ENCODE measurements around the gene P2RY8. TPM values are rescaled to one million over a fixed set of nuclear protein-coding genes. Genes with fewer than 3 reads are reported as not detected.

P2RY8 gene
- total and polyA plus RNA-seq, 10 of the 15 experiments (the other 5 are each of a cell fraction or from before 2014, with no cell fraction given) = 2.0 to 64.4 (median 36.5) TPM

DNA sequence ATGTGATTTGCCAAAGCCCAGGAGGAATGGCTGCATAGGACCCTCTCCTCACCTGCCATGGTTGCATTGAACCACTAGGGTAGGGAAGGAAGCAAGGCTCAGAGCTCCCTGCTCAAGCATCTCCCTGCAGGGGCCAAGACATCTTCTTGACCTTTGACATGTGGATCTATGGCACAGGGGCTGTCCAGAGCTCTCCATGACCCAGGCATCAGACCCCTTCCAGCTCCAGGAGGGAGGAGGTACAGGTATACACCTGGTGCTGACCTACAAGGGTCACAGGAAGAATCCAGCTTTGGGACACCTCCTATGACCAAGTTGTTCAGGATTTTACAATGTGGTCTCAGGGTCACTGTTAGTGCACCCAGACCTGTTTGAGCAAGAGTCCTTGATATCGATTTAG lies 61.1 kb downstream of the P2RY8 start (continued):
- TF ChIP-seq, protein P1, sequence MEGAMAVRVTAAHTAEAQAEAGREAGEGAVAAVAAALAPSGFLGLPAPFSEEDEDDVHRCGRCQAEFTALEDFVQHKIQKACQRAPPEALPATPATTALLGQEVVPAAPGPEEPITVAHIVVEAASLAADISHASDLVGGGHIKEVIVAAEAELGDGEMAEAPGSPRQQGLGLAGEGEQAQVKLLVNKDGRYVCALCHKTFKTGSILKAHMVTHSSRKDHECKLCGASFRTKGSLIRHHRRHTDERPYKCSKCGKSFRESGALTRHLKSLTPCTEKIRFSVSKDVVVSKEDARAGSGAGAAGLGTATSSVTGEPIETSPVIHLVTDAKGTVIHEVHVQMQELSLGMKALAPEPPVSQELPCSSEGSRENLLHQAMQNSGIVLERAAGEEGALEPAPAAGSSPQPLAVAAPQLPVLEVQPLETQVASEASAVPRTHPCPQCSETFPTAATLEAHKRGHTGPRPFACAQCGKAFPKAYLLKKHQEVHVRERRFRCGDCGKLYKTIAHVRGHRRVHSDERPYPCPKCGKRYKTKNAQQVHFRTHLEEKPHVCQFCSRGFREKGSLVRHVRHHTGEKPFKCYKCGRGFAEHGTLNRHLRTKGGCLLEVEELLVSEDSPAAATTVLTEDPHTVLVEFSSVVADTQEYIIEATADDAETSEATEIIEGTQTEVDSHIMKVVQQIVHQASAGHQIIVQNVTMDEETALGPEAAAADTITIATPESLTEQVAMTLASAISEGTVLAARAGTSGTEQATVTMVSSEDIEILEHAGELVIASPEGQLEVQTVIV (IDR thresholded peaks at IDR 0.05; ENCODE audit: borderline replicate concordance, partially characterized antibody) = no peak
- TF ChIP-seq SREBF1 (IDR thresholded peaks at IDR 0.05; ENCODE audit: low read length) = no peak
- no peak for TF ChIP-seq IKZF2 (IDR thresholded peaks at IDR 0.05)
- no peak for TF ChIP-seq SMAD5 (IDR thresholded peaks at IDR 0.05; ENCODE audit: low read depth)
- no peak for TF ChIP-seq ZNF207 (IDR thresholded peaks at IDR 0.05; ENCODE audit: borderline replicate concordance)
- no peak for TF ChIP-seq SMC3 (IDR thresholded peaks at IDR 0.05; ENCODE audit: borderline replicate concordance, low read length)
- TF ChIP-seq RFX5 (IDR thresholded peaks at IDR 0.05; ENCODE audit: low read depth, low read length) = no peak
- no peak for TF ChIP-seq STAT1 (conservative IDR thresholded peaks at IDR 0.05)
- TF ChIP-seq, protein P2, sequence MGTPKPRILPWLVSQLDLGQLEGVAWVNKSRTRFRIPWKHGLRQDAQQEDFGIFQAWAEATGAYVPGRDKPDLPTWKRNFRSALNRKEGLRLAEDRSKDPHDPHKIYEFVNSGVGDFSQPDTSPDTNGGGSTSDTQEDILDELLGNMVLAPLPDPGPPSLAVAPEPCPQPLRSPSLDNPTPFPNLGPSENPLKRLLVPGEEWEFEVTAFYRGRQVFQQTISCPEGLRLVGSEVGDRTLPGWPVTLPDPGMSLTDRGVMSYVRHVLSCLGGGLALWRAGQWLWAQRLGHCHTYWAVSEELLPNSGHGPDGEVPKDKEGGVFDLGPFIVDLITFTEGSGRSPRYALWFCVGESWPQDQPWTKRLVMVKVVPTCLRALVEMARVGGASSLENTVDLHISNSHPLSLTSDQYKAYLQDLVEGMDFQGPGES (IDR thresholded peaks at IDR 0.05) = no peak
- no peak for TF ChIP-seq HDGF (IDR thresholded peaks at IDR 0.05)
- no peak for TF ChIP-seq CHD4 (IDR thresholded peaks at IDR 0.05)
- TF ChIP-seq BACH1 (IDR thresholded peaks at IDR 0.05; ENCODE audit: borderline replicate concordance) = no peak
- no peak for TF ChIP-seq RAD21 (IDR thresholded peaks at IDR 0.05; ENCODE audit: insufficient read depth, low read depth, low read length)
